ENCODE data around the gene FOXO1.

DNA sequence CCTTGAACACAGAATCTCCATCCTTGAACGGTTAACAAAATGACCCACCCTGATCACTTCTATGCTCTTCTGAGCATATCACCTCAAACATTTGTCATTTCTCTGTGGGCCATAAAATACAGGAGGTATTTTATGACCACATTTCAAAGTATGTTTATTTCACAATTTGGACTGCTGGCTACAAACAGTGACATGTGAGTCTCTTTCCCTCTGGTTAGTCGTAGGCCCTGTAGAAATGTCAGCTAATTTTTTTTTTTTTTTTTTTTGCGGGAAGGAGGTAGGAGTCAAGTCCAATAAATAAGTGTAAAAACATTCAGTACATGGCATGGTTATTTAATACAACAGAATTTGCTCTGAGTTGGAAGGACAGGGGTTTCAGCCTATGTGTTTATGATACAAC lies 70.7 kb downstream of the FOXO1 start:
- no peak for TF ChIP-seq POLR2A (IDR thresholded peaks at IDR 0.05)
- TF ChIP-seq CTCF (IDR thresholded peaks at IDR 0.05) = no peak

All from esophagus squamous epithelium (tissue), 4 donors.